ENCODE measurements around the gene VN1R5. TPM values are rescaled to one million over a fixed set of nuclear protein-coding genes. Genes with fewer than 3 reads are reported as not detected.
"Not testable (repeated sequence)": the region's sequence is repeated elsewhere in the genome, so short reads cannot be mapped to it uniquely, and the experiment has no call there.

Gene VN1R5
- total and polyA plus RNA-seq, 4 donors = not detected

DNA sequence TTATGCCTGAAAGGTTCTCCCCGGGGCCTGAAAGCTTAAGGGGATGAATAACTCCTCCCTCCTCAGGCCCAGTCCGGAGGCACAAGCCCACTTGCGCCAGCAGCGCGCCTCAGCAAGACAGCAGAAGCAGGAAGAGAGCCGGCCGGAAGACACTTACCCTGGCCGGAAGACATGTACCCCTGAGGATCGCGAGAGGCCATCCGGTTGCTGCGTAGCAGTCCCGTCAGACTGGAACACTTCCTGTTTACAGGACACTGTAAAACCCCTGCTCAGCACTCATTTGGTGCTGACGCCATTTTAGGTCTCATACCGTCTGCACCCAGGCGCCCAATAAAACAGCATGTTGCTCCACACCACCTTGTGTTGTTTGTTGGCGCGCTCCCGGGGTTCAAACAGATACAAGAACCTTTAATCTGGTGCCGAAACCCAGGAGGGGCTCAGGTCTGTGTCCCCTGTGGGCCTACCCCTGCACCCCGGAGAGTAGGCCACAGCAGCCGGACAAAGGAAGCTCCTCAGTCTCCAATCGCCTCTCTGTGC lies 30.3 kb downstream of the VN1R5 start:
- DNase-seq (no peak), ATAC-seq (ENCODE audit: insufficient read depth, low FRiP score) (no peak)
- no peaks in the 10 kb centered on the region for H3K36me3 ChIP-seq (ENCODE audit: control insufficient read depth in 4 of 4, insufficient read depth in 4 of 4, low read length in 4 of 4)
- no peak overlapping the region for H3K9ac ChIP-seq (ENCODE audit: insufficient read depth in 1 of 2, low read length in 2 of 2)
- TF ChIP-seq, protein P1, sequence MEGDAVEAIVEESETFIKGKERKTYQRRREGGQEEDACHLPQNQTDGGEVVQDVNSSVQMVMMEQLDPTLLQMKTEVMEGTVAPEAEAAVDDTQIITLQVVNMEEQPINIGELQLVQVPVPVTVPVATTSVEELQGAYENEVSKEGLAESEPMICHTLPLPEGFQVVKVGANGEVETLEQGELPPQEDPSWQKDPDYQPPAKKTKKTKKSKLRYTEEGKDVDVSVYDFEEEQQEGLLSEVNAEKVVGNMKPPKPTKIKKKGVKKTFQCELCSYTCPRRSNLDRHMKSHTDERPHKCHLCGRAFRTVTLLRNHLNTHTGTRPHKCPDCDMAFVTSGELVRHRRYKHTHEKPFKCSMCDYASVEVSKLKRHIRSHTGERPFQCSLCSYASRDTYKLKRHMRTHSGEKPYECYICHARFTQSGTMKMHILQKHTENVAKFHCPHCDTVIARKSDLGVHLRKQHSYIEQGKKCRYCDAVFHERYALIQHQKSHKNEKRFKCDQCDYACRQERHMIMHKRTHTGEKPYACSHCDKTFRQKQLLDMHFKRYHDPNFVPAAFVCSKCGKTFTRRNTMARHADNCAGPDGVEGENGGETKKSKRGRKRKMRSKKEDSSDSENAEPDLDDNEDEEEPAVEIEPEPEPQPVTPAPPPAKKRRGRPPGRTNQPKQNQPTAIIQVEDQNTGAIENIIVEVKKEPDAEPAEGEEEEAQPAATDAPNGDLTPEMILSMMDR (IDR thresholded peaks at IDR 0.05; ENCODE audit: control extremely low read depth, extremely low read depth) = no peak
- H3K27me3 ChIP-seq (ENCODE audit: control insufficient read depth in 3 of 3, insufficient read depth in 3 of 3, low read length in 2 of 3) = no peaks in the 10 kb centered on the region
- H3K27ac ChIP-seq (ENCODE audit: low read depth in 1 of 2, low read length in 1 of 2) = no peak overlapping the region
- no peak overlapping the region for H3K4me3 ChIP-seq
- no peaks in the 10 kb centered on the region for H3K4me1 ChIP-seq (ENCODE audit: control insufficient read depth in 5 of 5, insufficient read depth in 5 of 5, low read length in 5 of 5)
- peaks cover 0 to 14% (median 0%) of the 10 kb centered on the region in 4 donors for H3K9me3 ChIP-seq (ENCODE audit: control insufficient read depth in 4 of 4, insufficient read depth in 3 of 4, low read length in 3 of 4)
- WGBS, 2 donors = 95 to 97% methylated on average over 23 of the region's 23 CpGs

DNA sequence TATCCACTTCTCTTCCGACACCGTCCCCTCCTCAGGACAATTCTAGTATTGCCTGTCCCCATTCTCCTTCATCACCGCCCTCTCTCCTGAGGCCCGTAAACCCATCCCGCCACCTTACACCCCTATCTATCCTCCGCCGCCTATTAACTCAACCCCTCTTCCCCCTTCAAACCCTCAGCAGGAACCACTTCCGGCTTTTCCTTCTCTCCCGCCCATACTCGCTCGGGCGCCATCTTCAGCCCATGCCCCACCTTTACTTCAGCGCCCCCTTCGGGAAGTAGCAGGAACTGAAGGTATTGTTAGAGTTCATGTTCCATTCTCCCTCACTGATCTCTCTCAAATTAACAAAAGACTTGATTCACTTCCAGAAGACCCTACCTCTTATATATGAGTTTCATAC lies 31.6 kb downstream of the VN1R5 start:
- Histone ChIP-seq H3K9ac (ENCODE audit: insufficient read depth in 1 of 2, low read length in 2 of 2) (no peak overlapping the region), H3K27me3 (ENCODE audit: control insufficient read depth in 3 of 3, insufficient read depth in 3 of 3, low read length in 2 of 3) (no peaks in the 10 kb centered on the region), H3K36me3 (ENCODE audit: control insufficient read depth in 4 of 4, insufficient read depth in 4 of 4, low read length in 4 of 4) (no peaks in the 10 kb centered on the region), H3K9me3 (ENCODE audit: control insufficient read depth in 4 of 4, insufficient read depth in 3 of 4, low read length in 3 of 4) (peaks cover 0 to 15% (median 0%) of the 10 kb centered on the region in 4 donors), H3K27ac (ENCODE audit: low read depth in 1 of 2, low read length in 1 of 2) (no peak overlapping the region), H3K4me3 (no peak overlapping the region), H3K4me1 (ENCODE audit: control insufficient read depth in 5 of 5, insufficient read depth in 5 of 5, low read length in 5 of 5) (no peaks in the 10 kb centered on the region)
- DNase-seq (no peak), ATAC-seq (ENCODE audit: insufficient read depth, low FRiP score) (no peak)
- TF ChIP-seq, protein P1 (IDR thresholded peaks at IDR 0.05; ENCODE audit: control extremely low read depth, extremely low read depth) = no peak
- WGBS, 2 donors = 94 to 96% methylated on average over 14 of the region's 14 CpGs

DNA sequence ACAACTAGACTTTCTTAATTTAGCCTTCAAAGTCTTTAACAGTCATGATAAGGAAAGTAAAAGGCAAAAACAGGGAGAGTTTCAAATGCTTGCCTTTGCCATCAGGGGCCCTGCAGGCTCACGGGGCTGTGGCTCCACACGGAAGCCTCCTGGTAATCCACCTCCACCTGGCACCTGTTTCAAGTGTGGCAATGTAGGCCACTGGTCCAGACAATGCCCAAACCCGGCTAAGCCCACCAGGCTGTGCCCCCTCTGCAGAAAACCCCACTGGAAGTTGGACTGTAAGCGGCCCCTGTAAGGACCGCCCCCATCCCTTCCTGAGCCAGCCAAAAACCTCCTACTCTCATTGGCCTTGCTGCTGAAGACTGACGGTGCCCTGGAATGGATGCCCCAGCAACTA lies 32.5 kb downstream of the VN1R5 start:
- no peak overlapping the region for H3K9ac ChIP-seq (ENCODE audit: insufficient read depth in 1 of 2, low read length in 2 of 2)
- ATAC-seq (ENCODE audit: insufficient read depth, low FRiP score) (no peak), DNase-seq (no peak)
- WGBS, 2 donors = 97% methylated on average over 6 of the region's 6 CpGs
- H3K27me3 ChIP-seq (ENCODE audit: control insufficient read depth in 3 of 3, insufficient read depth in 3 of 3, low read length in 2 of 3) = no peaks in the 10 kb centered on the region
- no peaks in the 10 kb centered on the region for H3K4me1 ChIP-seq (ENCODE audit: control insufficient read depth in 5 of 5, insufficient read depth in 5 of 5, low read length in 5 of 5)
- H3K27ac ChIP-seq (ENCODE audit: low read depth in 1 of 2, low read length in 1 of 2) = no peak overlapping the region
- no peak overlapping the region for H3K4me3 ChIP-seq
- H3K36me3 ChIP-seq (ENCODE audit: control insufficient read depth in 4 of 4, insufficient read depth in 4 of 4, low read length in 4 of 4) = no peaks in the 10 kb centered on the region
- H3K9me3 ChIP-seq (ENCODE audit: control insufficient read depth in 4 of 4, insufficient read depth in 3 of 4, low read length in 3 of 4) = peaks cover 0 to 15% (median 0%) of the 10 kb centered on the region in 4 donors
- TF ChIP-seq, protein P1 (IDR thresholded peaks at IDR 0.05; ENCODE audit: control extremely low read depth, extremely low read depth) = no peak

DNA sequence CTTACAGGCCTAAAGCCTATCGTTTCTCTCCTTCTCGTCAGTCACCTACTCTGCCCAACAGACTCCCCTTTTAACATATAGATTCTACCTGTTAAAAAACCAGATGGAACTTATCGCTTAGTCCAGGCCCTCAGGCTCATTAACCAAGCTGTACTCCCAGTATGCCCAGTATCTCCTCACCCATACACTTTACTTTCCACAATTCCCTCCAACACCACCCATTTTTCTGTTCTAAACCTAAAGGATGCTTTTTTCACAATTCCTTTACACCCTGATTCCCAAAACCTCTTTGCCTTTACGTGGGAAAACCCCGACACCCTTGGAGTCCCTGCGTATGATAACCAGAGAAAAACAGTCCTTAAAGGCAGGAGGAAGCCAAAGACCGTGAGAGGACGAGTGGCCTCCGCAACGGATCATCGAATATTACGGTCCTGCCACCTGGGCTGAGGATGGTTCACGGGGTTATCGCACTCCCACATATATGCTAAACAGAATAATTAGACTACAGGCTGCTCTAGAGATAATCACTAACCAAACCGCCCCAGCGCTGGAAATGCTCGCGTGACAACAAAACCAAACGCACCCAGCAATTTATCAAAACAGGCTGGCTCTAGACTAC lies 33.5 kb downstream of the VN1R5 start:
- not testable (repeated sequence) for H3K4me3 ChIP-seq; H3K27ac ChIP-seq (ENCODE audit: low read depth in 1 of 2, low read length in 1 of 2); ATAC-seq (ENCODE audit: insufficient read depth, low FRiP score); DNase-seq; H3K36me3 ChIP-seq (ENCODE audit: control insufficient read depth in 4 of 4, insufficient read depth in 4 of 4, low read length in 4 of 4); H3K9ac ChIP-seq (ENCODE audit: insufficient read depth in 1 of 2, low read length in 2 of 2); H3K27me3 ChIP-seq (ENCODE audit: control insufficient read depth in 3 of 3, insufficient read depth in 3 of 3, low read length in 2 of 3); H3K4me1 ChIP-seq (ENCODE audit: control insufficient read depth in 5 of 5, insufficient read depth in 5 of 5, low read length in 5 of 5)
- H3K9me3 ChIP-seq (ENCODE audit: control insufficient read depth in 4 of 4, insufficient read depth in 3 of 4, low read length in 3 of 4) = peaks cover 0 to 15% (median 0%) of the 10 kb centered on the region in 4 donors
- 94 to 95% methylated on average over 19 of the region's 19 CpGs for WGBS, 2 donors
